ENCODE data around the gene FNDC5.

FNDC5 gene

DNA sequence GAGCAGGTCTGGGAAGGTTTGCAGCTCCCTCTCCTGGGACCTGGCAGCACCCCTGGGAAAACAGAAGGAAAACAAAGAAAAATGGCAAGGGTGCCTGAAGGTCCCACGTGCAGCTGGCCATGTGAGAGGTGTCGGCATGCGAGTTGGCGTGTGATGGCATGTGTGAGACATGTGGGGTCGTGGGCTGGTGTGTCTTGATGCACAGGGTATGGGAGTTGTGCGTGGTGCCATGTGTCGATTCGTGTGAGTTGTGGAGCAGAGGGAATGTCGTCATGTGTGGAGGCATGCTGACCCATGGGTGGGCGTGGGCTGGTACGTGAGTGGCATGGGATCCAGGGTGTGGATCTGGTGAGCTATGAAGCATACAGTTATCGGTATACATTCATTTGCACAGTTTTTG, 16.9 kb upstream of the FNDC5 start (continued):
- TF ChIP-seq, protein P1, sequence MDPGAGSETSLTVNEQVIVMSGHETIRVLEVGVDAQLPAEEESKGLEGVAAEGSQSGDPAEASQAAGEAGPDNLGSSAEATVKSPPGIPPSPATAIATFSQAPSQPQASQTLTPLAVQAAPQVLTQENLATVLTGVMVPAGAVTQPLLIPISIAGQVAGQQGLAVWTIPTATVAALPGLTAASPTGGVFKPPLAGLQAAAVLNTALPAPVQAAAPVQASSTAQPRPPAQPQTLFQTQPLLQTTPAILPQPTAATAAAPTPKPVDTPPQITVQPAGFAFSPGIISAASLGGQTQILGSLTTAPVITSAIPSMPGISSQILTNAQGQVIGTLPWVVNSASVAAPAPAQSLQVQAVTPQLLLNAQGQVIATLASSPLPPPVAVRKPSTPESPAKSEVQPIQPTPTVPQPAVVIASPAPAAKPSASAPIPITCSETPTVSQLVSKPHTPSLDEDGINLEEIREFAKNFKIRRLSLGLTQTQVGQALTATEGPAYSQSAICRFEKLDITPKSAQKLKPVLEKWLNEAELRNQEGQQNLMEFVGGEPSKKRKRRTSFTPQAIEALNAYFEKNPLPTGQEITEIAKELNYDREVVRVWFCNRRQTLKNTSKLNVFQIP (CRISPR knock-in tag; IDR thresholded peaks at IDR 0.05; ENCODE audit: borderline replicate concordance, low read depth), result no peak
- TF ChIP-seq ZNF565 (CRISPR knock-in tag; conservative IDR thresholded peaks at IDR 0.05; ENCODE audit: low read depth) (no peak), ZNF70 (CRISPR knock-in tag; IDR thresholded peaks at IDR 0.05) (no peak), CSDC2 (CRISPR knock-in tag; IDR thresholded peaks at IDR 0.05) (no peak), ZNF8 (CRISPR knock-in tag; IDR thresholded peaks at IDR 0.05) (no peak)
- TF ChIP-seq, protein P2, sequence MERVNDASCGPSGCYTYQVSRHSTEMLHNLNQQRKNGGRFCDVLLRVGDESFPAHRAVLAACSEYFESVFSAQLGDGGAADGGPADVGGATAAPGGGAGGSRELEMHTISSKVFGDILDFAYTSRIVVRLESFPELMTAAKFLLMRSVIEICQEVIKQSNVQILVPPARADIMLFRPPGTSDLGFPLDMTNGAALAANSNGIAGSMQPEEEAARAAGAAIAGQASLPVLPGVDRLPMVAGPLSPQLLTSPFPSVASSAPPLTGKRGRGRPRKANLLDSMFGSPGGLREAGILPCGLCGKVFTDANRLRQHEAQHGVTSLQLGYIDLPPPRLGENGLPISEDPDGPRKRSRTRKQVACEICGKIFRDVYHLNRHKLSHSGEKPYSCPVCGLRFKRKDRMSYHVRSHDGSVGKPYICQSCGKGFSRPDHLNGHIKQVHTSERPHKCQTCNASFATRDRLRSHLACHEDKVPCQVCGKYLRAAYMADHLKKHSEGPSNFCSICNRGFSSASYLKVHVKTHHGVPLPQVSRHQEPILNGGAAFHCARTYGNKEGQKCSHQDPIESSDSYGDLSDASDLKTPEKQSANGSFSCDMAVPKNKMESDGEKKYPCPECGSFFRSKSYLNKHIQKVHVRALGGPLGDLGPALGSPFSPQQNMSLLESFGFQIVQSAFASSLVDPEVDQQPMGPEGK (CRISPR knock-in tag; IDR thresholded peaks at IDR 0.05; ENCODE audit: borderline replicate concordance), result no peak
- TF ChIP-seq, protein P3, sequence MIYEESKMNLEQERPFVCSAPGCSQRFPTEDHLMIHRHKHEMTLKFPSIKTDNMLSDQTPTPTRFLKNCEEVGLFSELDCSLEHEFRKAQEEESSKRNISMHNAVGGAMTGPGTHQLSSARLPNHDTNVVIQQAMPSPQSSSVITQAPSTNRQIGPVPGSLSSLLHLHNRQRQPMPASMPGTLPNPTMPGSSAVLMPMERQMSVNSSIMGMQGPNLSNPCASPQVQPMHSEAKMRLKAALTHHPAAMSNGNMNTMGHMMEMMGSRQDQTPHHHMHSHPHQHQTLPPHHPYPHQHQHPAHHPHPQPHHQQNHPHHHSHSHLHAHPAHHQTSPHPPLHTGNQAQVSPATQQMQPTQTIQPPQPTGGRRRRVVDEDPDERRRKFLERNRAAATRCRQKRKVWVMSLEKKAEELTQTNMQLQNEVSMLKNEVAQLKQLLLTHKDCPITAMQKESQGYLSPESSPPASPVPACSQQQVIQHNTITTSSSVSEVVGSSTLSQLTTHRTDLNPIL (CRISPR knock-in tag; IDR thresholded peaks at IDR 0.05; ENCODE audit: low read depth), result no peak

DNA sequence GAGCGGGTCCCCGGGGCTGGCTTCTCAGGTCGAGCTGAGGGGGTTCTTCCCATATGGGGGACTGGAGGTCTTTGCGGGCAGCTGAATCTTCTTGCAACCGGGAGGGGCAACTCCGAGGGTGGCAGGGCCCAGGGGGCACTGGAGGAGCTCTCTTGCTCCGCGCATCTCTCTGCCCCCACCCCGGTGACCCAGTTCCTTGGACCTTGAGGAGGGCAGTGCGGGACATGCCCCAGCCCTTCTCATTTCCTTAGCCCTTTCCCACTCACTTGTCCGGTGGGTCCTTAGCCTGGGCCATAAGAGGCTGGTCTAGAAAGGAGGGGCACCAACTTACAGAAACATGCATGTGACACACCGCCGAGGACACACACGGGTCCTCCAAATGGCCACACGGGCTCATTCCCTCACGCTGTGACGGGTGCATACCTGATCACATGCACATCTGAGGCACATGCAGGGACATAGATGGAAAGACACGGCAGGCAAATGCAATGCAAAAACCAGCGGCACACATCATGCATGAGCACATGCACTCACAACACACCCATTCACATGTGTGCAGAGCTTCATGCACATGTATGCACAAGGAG, 16.2 kb upstream of the FNDC5 start:
- no peak; the same call in 2 of the 3 replicates for ATAC-seq
- TF ChIP-seq BACH2 (CRISPR knock-in tag; IDR thresholded peaks at IDR 0.05; ENCODE audit: borderline replicate concordance), result no peak

DNA sequence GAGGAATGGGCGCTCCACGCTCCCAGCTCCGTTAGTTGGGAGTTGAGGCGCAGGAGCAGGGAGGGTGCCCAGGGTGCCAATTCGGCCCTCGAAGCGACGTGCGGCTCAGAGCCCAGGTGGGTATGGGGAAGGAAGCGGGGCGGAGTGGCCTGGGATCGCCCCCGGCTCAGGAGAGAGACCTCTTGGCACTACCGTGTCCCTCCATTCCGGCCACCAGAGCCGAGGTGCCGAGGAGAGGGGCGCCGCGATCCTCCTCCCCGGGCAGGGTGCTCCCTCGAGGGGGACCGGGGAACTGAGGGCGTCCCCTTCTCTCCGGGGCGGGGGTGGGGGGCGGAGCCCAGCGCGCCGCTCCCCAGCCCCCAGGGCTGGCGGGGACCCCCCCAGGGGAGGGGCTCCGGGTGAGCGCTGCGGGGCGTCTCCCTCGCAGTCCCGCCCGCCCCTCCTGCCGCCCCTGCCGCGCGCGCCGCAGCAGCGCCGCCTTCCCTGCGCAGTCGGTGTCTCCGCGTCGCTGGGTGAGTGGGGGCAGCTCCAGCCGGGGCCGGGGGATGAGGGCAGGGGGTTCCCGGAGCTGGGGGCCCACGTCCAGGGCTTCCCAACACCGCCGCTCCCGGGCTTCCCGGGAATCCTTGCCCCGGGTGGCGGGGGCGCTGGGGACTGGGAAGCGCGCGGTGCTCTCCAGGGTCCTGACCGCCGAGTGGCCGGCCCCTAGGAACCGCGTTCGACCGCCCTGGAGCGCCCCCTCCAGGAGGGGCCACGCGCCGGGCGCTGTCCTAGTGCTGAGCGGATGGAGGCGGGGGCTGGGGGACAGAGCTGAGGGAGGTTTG, 15.5 kb upstream of the FNDC5 start, which contains the start of gene HPCA:
Gene HPCA, plus strand, starts transcription at position 488 of the 824 bp plus-strand sequence. CDS start 2,408 bp downstream, outside the sequence.
- peak; percentile 95 for ATAC-seq
- TF ChIP-seq ZFP30 (CRISPR knock-in tag; IDR thresholded peaks at IDR 0.05), result 0 out of 2 replicates have a peak, but pooled peaks have one; percentile 37
- no peak for TF ChIP-seq ISL1 (CRISPR knock-in tag; IDR thresholded peaks at IDR 0.05)
- no peak for TF ChIP-seq OSR1 (CRISPR knock-in tag; IDR thresholded peaks at IDR 0.05)
- TF ChIP-seq ZNF8 (CRISPR knock-in tag; IDR thresholded peaks at IDR 0.05), result peak; percentile 25; the same call in 1 of the 2 replicates
- no peak for TF ChIP-seq ZC3H10 (CRISPR knock-in tag; IDR thresholded peaks at IDR 0.05)
- no peak for TF ChIP-seq ESRRG (CRISPR knock-in tag; IDR thresholded peaks at IDR 0.05)
- TF ChIP-seq TOX (CRISPR knock-in tag; IDR thresholded peaks at IDR 0.05; ENCODE audit: borderline replicate concordance), result no peak
- peak; percentile 17; the same call in 1 of the 2 replicates for TF ChIP-seq GLIS3 (CRISPR knock-in tag; IDR thresholded peaks at IDR 0.05)
- TF ChIP-seq SNAI2 (CRISPR knock-in tag; IDR thresholded peaks at IDR 0.05), result peak; percentile 95
- TF ChIP-seq PPARA (CRISPR knock-in tag; IDR thresholded peaks at IDR 0.05; ENCODE audit: borderline replicate concordance), result no peak
- TF ChIP-seq, protein P4, sequence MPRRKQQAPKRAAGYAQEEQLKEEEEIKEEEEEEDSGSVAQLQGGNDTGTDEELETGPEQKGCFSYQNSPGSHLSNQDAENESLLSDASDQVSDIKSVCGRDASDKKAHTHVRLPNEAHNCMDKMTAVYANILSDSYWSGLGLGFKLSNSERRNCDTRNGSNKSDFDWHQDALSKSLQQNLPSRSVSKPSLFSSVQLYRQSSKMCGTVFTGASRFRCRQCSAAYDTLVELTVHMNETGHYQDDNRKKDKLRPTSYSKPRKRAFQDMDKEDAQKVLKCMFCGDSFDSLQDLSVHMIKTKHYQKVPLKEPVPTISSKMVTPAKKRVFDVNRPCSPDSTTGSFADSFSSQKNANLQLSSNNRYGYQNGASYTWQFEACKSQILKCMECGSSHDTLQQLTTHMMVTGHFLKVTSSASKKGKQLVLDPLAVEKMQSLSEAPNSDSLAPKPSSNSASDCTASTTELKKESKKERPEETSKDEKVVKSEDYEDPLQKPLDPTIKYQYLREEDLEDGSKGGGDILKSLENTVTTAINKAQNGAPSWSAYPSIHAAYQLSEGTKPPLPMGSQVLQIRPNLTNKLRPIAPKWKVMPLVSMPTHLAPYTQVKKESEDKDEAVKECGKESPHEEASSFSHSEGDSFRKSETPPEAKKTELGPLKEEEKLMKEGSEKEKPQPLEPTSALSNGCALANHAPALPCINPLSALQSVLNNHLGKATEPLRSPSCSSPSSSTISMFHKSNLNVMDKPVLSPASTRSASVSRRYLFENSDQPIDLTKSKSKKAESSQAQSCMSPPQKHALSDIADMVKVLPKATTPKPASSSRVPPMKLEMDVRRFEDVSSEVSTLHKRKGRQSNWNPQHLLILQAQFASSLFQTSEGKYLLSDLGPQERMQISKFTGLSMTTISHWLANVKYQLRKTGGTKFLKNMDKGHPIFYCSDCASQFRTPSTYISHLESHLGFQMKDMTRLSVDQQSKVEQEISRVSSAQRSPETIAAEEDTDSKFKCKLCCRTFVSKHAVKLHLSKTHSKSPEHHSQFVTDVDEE (CRISPR knock-in tag; IDR thresholded peaks at IDR 0.05), result peak; percentile 75; the same call in 1 of the 2 replicates
- TF ChIP-seq CSDC2 (CRISPR knock-in tag; IDR thresholded peaks at IDR 0.05), result peak; percentile 98
- TF ChIP-seq ZNF565 (CRISPR knock-in tag; conservative IDR thresholded peaks at IDR 0.05; ENCODE audit: low read depth), result peak; percentile 60; the same call in 1 of the 2 replicates
- TF ChIP-seq ZNF70 (CRISPR knock-in tag; IDR thresholded peaks at IDR 0.05), result no peak
- TF ChIP-seq ARNTL (CRISPR knock-in tag; IDR thresholded peaks at IDR 0.05; ENCODE audit: borderline replicate concordance, low read depth), result no peak
- TF ChIP-seq RARB (CRISPR knock-in tag; IDR thresholded peaks at IDR 0.05), result no peak
- TF ChIP-seq, protein P2 (CRISPR knock-in tag; IDR thresholded peaks at IDR 0.05; ENCODE audit: borderline replicate concordance), result peak; percentile 89; the same call in 1 of the 2 replicates
- no peak for TF ChIP-seq TCF4 (CRISPR knock-in tag; IDR thresholded peaks at IDR 0.05; ENCODE audit: borderline replicate concordance)
- TF ChIP-seq ZFP3 (CRISPR knock-in tag; IDR thresholded peaks at IDR 0.05), result peak; percentile 79
- TF ChIP-seq, protein P1 (CRISPR knock-in tag; IDR thresholded peaks at IDR 0.05; ENCODE audit: borderline replicate concordance, low read depth), result no peak
- TF ChIP-seq, protein P5, sequence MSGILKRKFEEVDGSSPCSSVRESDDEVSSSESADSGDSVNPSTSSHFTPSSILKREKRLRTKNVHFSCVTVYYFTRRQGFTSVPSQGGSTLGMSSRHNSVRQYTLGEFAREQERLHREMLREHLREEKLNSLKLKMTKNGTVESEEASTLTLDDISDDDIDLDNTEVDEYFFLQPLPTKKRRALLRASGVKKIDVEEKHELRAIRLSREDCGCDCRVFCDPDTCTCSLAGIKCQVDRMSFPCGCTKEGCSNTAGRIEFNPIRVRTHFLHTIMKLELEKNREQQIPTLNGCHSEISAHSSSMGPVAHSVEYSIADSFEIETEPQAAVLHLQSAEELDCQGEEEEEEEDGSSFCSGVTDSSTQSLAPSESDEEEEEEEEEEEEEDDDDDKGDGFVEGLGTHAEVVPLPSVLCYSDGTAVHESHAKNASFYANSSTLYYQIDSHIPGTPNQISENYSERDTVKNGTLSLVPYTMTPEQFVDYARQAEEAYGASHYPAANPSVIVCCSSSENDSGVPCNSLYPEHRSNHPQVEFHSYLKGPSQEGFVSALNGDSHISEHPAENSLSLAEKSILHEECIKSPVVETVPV (CRISPR knock-in tag; IDR thresholded peaks at IDR 0.05), result no peak
- TF ChIP-seq BACH2 (CRISPR knock-in tag; IDR thresholded peaks at IDR 0.05; ENCODE audit: borderline replicate concordance), result no peak
